Sciatic nerve (tissue), 2 donors: ENCODE data around the gene GNAZ. TPM values are rescaled to one million over a fixed set of nuclear protein-coding genes. Genes with fewer than 3 reads are reported as not detected.

Experiments
- ATAC-seq: fragments of 200-7000 bp; cut with Tn5 transposase; one replicate; pipeline ENCODE4 v1.9.1; 2020; ENCODE audit warnings: mild to moderate bottlenecking, moderate library complexity
- DNase-seq: peaks from one replicate; pipeline ENCODE4 v3.0.0-alpha.2; 2020; ENCODE audit warnings: low spot score
- intact Hi-C: fragments of 100-400 bp; cut with DNase I; formaldehyde crosslinking; loops from one replicate; pipeline ENCODE4 v1.14.2; 2022
- total RNA-seq: library from RNA; stranded (reverse); fragmentation: NEBNext Ultra II Directional; extraction: Animal tissue kit (Norgen Biotek cat#: 25700); gene quantifications from one replicate; pipeline ENCODE4 v1.2.1, GENCODE V29; 2021
- donor health status: DM: no; HTN: no; CAD: no.
- donor health status: DM: no; HTN: no; CAD: no.

Gene GNAZ
- total RNA-seq, 1 donor from 2014 or later = 22.8 TPM

GRCh38 chr22:23085351-23085671, 15.0 kb downstream of the GNAZ start:
- DNase-seq (no peak), ATAC-seq (no peak)
- intact Hi-C loops = no loop called here

- ATAC-seq = no peak
- no peak for DNase-seq
- intact Hi-C loops = no loop called here
Measured at GRCh38 chr22:23085785-23086184, 15.5 kb downstream of the GNAZ start.

GRCh38 chr22:23086263-23086662, 15.9 kb downstream of the GNAZ start:
- DNase-seq (no peak), ATAC-seq (no peak)
- intact Hi-C loops = no loop called here

- ATAC-seq = no peak
- no peak for DNase-seq
- intact Hi-C loops = no loop called here
Measured at GRCh38 chr22:23086787-23087186, 16.5 kb downstream of the GNAZ start.

GRCh38 chr22:23088199-23088604, 17.9 kb downstream of the GNAZ start:
- DNase-seq (no peak), ATAC-seq (no peak)
- intact Hi-C loops = no loop called here

- no peak for DNase-seq
- intact Hi-C loops = no loop called here
- ATAC-seq = no peak
Measured at GRCh38 chr22:23089010-23089409, 18.7 kb downstream of the GNAZ start.

- DNase-seq (no peak), ATAC-seq (no peak)
- intact Hi-C loops = no loop called here
Measured at GRCh38 chr22:23089633-23090456, 19.5 kb downstream of the GNAZ start.

- ATAC-seq (no peak), DNase-seq (no peak)
- intact Hi-C loops = no loop called here
Measured at GRCh38 chr22:23090457-23090835, 20.1 kb downstream of the GNAZ start.

GRCh38 chr22:23091760-23092159, 21.4 kb downstream of the GNAZ start:
- ATAC-seq = no peak
- intact Hi-C loops = no loop called here
- DNase-seq = no peak

- no peak for DNase-seq
- ATAC-seq = no peak
- intact Hi-C loops = no loop called here
Measured at GRCh38 chr22:23092217-23092955, 22.1 kb downstream of the GNAZ start.

GRCh38 chr22:23093051-23093788, 22.9 kb downstream of the GNAZ start:
- ATAC-seq (no peak), DNase-seq (no peak)
- intact Hi-C loops = no loop called here

GRCh38 chr22:23094260-23094659, 23.9 kb downstream of the GNAZ start:
- intact Hi-C loops = no loop called here
- ATAC-seq = no peak
- no peak for DNase-seq

GRCh38 chr22:23094695-23095681, 24.7 kb downstream of the GNAZ start:
- ATAC-seq (no peak), DNase-seq (no peak)
- intact Hi-C loops = no loop called here

- intact Hi-C loops = no loop called here
- DNase-seq (no peak), ATAC-seq (no peak)
Measured at GRCh38 chr22:23095733-23096342, 25.5 kb downstream of the GNAZ start.

- peak; percentile 1 for ATAC-seq
- intact Hi-C loops = no loop called here
Measured at GRCh38 chr22:23097412-23098229, 27.3 kb downstream of the GNAZ start.

GRCh38 chr22:23098230-23098705, 27.9 kb downstream of the GNAZ start:
- ATAC-seq = peak; percentile 5

More at GRCh38 chr22:23097412-23098229, 27.3 kb downstream of the GNAZ start:
- DNase-seq = no peak

GRCh38 chr22:23098718-23099530, 28.6 kb downstream of the GNAZ start:
- intact Hi-C loops = no loop called here
- DNase-seq (peak; percentile 72), ATAC-seq (peak; percentile 71)

More at GRCh38 chr22:23098230-23098705, 27.9 kb downstream of the GNAZ start:
- intact Hi-C loops = no loop called here
- DNase-seq = no peak
